ENCODE data around the gene PREX1.

Gene PREX1

GRCh38 chr20:48665785-48666184 is 162.0 kb downstream of the PREX1 start:
- DNase-seq (ENCODE audit: low read depth in 3 of 3, low spot score in 1 of 3) = no peak

- DNase-seq (ENCODE audit: low read depth in 3 of 3, low spot score in 1 of 3) = no peak
Measured at GRCh38 chr20:48662711-48663110, 165.1 kb downstream of the PREX1 start.

GRCh38 chr20:48661575-48662455 is 166.0 kb downstream of the PREX1 start:
- no peak for DNase-seq (ENCODE audit: low read depth in 3 of 3, low spot score in 1 of 3)

GRCh38 chr20:48660788-48661187 is 167.0 kb downstream of the PREX1 start:
- DNase-seq (ENCODE audit: low read depth in 3 of 3, low spot score in 1 of 3) = no peak

GRCh38 chr20:48659858-48660257 is 167.9 kb downstream of the PREX1 start:
- no peak for DNase-seq (ENCODE audit: low read depth in 3 of 3, low spot score in 1 of 3)

GRCh38 chr20:48658505-48658904 is 169.3 kb downstream of the PREX1 start:
- DNase-seq (ENCODE audit: low read depth in 3 of 3, low spot score in 1 of 3) = no peak

GRCh38 chr20:48658198-48658476 is 169.7 kb downstream of the PREX1 start:
- no peak for DNase-seq (ENCODE audit: low read depth in 3 of 3, low spot score in 1 of 3)

GRCh38 chr20:48657426-48658197 is 170.2 kb downstream of the PREX1 start:
- peak; percentile 33 to 37 (median 35) for DNase-seq (ENCODE audit: low read depth in 3 of 3, low spot score in 1 of 3)

GRCh38 chr20:48656661-48657211 is 171.1 kb downstream of the PREX1 start:
- DNase-seq (ENCODE audit: low read depth in 3 of 3, low spot score in 1 of 3) = no peak

GRCh38 chr20:48656137-48656536 is 171.7 kb downstream of the PREX1 start:
- DNase-seq (ENCODE audit: low read depth in 3 of 3, low spot score in 1 of 3) = no peak

- DNase-seq (ENCODE audit: low read depth in 3 of 3, low spot score in 1 of 3) = no peak
Measured at GRCh38 chr20:48653706-48654051, 174.1 kb downstream of the PREX1 start.

- no peak for DNase-seq (ENCODE audit: low read depth in 3 of 3, low spot score in 1 of 3)
Measured at GRCh38 chr20:48652961-48653705, 174.7 kb downstream of the PREX1 start.

- no peak for DNase-seq (ENCODE audit: low read depth in 3 of 3, low spot score in 1 of 3)
Measured at GRCh38 chr20:48651960-48652359, 175.8 kb downstream of the PREX1 start.

GRCh38 chr20:48651271-48651670 is 176.5 kb downstream of the PREX1 start:
- no peak for DNase-seq (ENCODE audit: low read depth in 3 of 3, low spot score in 1 of 3)

- DNase-seq (ENCODE audit: low read depth in 3 of 3, low spot score in 1 of 3) = no peak
Measured at GRCh38 chr20:48649868-48650267, 177.9 kb downstream of the PREX1 start.

- DNase-seq (ENCODE audit: low read depth in 3 of 3, low spot score in 1 of 3) = no peak
Measured at GRCh38 chr20:48649104-48649626, 178.6 kb downstream of the PREX1 start.

- DNase-seq (ENCODE audit: low read depth in 3 of 3, low spot score in 1 of 3) = no peak
Measured at GRCh38 chr20:48648482-48649051, 179.2 kb downstream of the PREX1 start.

GRCh38 chr20:48647858-48648257 is 179.9 kb downstream of the PREX1 start:
- DNase-seq (ENCODE audit: low read depth in 3 of 3, low spot score in 1 of 3) = no peak

GRCh38 chr20:48645666-48646065 is 182.1 kb downstream of the PREX1 start:
- DNase-seq (ENCODE audit: low read depth in 3 of 3, low spot score in 1 of 3) = no peak

GRCh38 chr20:48644286-48644828 is 183.4 kb downstream of the PREX1 start:
- DNase-seq (ENCODE audit: low read depth in 3 of 3, low spot score in 1 of 3) = no peak
